ENCODE data around the gene DAB2IP.

DNA sequence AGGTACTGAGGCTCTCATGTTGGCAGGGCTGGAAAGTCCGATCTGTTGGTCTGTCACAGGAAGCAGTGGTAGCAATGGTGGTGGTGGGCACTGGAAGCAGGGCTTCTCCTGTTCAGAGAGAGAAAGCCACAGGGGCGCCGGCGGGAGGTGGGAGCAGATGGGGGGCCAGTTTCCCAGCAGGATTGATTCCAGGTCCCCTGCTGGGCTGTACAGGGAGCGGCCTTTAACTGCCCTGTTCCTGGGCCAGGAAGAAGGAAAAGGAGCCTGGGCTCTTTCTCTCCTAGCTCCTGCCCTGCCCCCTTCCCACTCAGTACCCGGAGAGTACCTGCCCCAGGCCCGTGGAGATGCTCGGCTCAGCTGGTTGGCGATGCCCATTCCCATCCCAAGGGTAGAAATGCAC lies 2.6 kb upstream of the DAB2IP start:
- TF ChIP-seq, protein P1, sequence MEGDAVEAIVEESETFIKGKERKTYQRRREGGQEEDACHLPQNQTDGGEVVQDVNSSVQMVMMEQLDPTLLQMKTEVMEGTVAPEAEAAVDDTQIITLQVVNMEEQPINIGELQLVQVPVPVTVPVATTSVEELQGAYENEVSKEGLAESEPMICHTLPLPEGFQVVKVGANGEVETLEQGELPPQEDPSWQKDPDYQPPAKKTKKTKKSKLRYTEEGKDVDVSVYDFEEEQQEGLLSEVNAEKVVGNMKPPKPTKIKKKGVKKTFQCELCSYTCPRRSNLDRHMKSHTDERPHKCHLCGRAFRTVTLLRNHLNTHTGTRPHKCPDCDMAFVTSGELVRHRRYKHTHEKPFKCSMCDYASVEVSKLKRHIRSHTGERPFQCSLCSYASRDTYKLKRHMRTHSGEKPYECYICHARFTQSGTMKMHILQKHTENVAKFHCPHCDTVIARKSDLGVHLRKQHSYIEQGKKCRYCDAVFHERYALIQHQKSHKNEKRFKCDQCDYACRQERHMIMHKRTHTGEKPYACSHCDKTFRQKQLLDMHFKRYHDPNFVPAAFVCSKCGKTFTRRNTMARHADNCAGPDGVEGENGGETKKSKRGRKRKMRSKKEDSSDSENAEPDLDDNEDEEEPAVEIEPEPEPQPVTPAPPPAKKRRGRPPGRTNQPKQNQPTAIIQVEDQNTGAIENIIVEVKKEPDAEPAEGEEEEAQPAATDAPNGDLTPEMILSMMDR (IDR thresholded peaks at IDR 0.05), result no peak
- TF ChIP-seq EZH2 (IDR thresholded peaks at IDR 0.05) (no peak), EZH2phosphoT487 (IDR thresholded peaks at IDR 0.05) (no peak)

Measured in neural progenitor cell (in vitro differentiated cells).